ENCODE data around the gene CCNE1. TPM values are rescaled to one million over a fixed set of nuclear protein-coding genes. Genes with fewer than 3 reads are reported as not detected.
A peak's percentile ranks its signal among the peaks of the same experiment; 100 is the strongest.

Gene CCNE1
- total RNA-seq, 1 experiment from 2014 or later = 3.0 TPM

DNA sequence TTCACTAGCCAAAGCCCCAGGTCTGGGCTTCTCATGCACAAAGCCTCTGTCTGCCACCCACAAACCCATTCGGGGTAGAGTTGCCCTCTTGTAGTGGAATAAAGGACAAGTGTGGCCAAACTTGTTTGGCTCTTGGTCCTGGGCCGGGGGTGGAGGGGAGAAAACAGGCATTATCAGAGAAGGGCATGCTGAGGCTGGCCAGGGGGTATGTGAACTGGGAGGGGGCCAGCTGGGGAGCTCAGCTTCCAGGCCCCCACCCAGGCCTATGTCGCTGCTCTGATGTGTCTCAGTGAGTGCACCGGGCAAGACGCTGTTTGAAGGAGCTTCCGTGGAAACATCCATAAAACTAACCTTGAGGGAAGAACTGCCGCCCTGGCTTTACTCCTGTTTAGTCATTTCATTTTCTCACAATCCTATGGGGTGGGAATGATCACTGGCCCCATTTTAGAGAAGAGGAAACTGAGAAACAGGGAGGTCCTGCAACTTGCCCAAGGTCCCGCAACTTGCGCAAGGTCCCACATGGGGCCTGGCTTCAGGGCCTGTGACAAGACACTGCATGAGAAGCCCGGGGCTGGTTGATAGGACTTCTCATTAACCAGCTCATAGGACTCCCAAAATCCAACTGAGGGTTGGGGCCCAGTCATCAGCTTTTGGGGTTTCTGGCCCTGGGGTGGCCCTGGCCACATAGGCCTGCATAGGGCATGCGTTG lies 30.8 kb downstream of the CCNE1 start:
- peaks cover under 1% of the 10 kb centered on the region for H3K27me3 Mint-ChIP-seq (ENCODE audit: insufficient read depth, unreplicated experiment)
- intact Hi-C loops (cut with micrococcal nuclease) = no loop called here
- CTCF ChIA-PET = interaction anchor here (0.5 to 3.3 kb wide), 3 partner anchors 29 to 82 kb away, joined by 3 to 17 read pairs (median 3); no protein-coding TSS in a partner anchor
- TF ChIP-seq, protein P1, sequence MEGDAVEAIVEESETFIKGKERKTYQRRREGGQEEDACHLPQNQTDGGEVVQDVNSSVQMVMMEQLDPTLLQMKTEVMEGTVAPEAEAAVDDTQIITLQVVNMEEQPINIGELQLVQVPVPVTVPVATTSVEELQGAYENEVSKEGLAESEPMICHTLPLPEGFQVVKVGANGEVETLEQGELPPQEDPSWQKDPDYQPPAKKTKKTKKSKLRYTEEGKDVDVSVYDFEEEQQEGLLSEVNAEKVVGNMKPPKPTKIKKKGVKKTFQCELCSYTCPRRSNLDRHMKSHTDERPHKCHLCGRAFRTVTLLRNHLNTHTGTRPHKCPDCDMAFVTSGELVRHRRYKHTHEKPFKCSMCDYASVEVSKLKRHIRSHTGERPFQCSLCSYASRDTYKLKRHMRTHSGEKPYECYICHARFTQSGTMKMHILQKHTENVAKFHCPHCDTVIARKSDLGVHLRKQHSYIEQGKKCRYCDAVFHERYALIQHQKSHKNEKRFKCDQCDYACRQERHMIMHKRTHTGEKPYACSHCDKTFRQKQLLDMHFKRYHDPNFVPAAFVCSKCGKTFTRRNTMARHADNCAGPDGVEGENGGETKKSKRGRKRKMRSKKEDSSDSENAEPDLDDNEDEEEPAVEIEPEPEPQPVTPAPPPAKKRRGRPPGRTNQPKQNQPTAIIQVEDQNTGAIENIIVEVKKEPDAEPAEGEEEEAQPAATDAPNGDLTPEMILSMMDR (IDR thresholded peaks at IDR 0.05; ENCODE audit: unreplicated experiment) = no peak
- H3K9me3 Mint-ChIP-seq (ENCODE audit: unreplicated experiment) = no peaks in the 10 kb centered on the region
- peaks cover 9% of the 10 kb centered on the region for H3K4me1 Mint-ChIP-seq (ENCODE audit: insufficient read depth, unreplicated experiment)
- H3K36me3 Mint-ChIP-seq (ENCODE audit: insufficient read depth, unreplicated experiment) = no peaks in the 10 kb centered on the region
- no TSS peak for BruUV-seq (replicated peaks)
- H3K27ac Mint-ChIP-seq (ENCODE audit: low read depth, unreplicated experiment) = no peak overlapping the region
- POLR2A ChIA-PET = no interaction called here
- no peak for DNase-seq (ENCODE audit: unreplicated experiment)
- H3K4me3 Mint-ChIP-seq (ENCODE audit: unreplicated experiment) = no peak overlapping the region

DNA sequence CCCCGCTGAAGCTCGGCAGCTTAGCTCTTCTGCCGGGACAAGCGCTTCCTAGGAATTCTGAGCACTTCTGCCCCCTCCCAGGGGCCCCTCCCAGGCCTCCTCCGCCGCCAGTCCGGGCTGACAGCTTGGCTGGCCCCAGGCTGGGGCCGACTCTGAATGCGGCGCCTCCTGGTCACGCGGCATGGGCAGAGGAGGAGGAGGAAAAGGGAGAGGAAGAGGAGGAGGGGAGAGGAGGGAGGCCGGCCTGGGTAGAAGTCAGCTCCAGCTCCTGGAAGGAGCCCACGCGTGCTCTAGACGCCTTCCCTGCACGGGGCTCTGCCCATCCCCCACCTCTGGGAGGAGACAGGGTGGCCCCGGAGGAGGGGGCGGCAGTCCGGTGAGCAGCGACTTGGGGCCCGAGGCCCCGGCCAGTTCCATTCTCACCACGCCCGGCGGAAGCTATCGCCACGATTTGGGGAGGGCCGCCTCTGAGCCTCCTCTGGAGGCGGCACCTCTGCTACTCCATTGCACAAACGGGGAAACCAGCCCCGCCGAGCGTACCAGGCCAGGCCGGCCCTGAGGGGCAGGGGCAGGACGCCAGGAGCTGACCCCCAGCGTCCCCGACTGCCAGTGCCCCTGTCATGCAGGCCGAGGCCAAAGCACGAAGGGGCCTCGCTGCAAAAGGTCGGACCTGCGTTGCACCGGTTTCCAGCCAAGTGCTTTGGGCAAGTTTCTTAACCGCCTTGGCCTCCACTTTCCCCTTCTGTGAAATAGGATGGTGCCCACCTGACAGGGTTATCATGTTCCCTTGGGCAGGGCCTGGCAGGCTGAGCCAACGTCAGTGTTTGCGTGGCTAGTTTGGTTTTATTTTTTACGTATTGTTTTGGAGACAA lies 31.6 kb downstream of the CCNE1 start:
- ChIA-PET CTCF (interaction anchor here (0.5 to 3.3 kb wide), 3 partner anchors 29 to 83 kb away, joined by 3 to 17 read pairs (median 3); no protein-coding TSS in a partner anchor), POLR2A (interaction anchor here (1.2 kb wide), 1 partner anchor 237 kb away, joined by 3 read pairs; the partner anchor contains the start of gene POP4)
- H3K9me3 Mint-ChIP-seq (ENCODE audit: unreplicated experiment) = no peaks in the 10 kb centered on the region
- peak overlapping the region; percentile 94 for H3K4me3 Mint-ChIP-seq (ENCODE audit: unreplicated experiment)
- peaks cover 9% of the 10 kb centered on the region for H3K4me1 Mint-ChIP-seq (ENCODE audit: insufficient read depth, unreplicated experiment)
- DNase-seq (ENCODE audit: unreplicated experiment) = no peak
- intact Hi-C loops (cut with micrococcal nuclease) = loop anchor here (1.0 kb wide), 1 partner anchor 32 kb away; the partner anchor contains the start of gene CCNE1
- peaks cover 9% of the 10 kb centered on the region for H3K27me3 Mint-ChIP-seq (ENCODE audit: insufficient read depth, unreplicated experiment)
- no peaks in the 10 kb centered on the region for H3K36me3 Mint-ChIP-seq (ENCODE audit: insufficient read depth, unreplicated experiment)
- TF ChIP-seq, protein P1 (IDR thresholded peaks at IDR 0.05; ENCODE audit: unreplicated experiment) = no peak
- H3K27ac Mint-ChIP-seq (ENCODE audit: low read depth, unreplicated experiment) = no peak overlapping the region
- no TSS peak for BruUV-seq (replicated peaks)

DNA sequence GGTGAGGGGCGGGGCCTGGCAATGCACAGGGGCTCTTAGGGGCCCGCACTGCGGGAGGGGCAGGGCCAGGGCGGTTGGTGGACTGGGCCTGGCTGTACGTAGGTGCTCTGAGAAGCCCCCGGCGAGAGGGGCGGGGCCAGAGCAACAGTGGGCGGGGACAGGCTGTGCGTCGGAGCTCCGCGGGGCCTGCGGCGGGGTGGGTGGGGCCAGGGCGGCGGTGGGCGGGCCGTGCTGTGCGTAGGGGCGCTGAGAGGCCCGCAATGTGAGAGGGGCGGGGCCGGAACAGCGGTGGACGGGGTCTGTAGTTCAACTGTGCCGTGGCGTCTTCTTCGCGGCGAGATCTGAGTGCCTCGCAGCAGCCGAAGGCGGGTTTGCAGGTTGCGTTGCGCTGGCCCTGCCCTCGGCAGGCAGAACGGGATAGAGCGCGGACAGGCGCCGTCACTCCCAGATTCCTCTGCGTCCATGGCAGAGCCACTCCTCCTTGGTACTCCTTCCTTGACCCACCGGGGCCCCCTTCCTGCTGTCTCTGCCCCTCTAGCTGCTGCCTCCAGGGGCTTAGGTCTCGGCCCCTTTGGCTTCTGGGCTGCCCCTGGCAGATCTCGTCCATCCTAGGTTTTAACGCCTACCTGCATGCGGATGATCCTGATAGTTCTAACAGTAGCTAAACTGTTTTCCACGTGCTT lies 33.2 kb downstream of the CCNE1 start:
- Mint-ChIP-seq H3K4me1 (ENCODE audit: insufficient read depth, unreplicated experiment) (peaks cover 9% of the 10 kb centered on the region), H3K27me3 (ENCODE audit: insufficient read depth, unreplicated experiment) (peaks cover 20% of the 10 kb centered on the region), H3K9me3 (ENCODE audit: unreplicated experiment) (no peaks in the 10 kb centered on the region), H3K36me3 (ENCODE audit: insufficient read depth, unreplicated experiment) (no peaks in the 10 kb centered on the region), H3K27ac (ENCODE audit: low read depth, unreplicated experiment) (peak overlapping the region; percentile 94), H3K4me3 (ENCODE audit: unreplicated experiment) (peak overlapping the region; percentile 94)
- BruUV-seq (replicated peaks) = no TSS peak
- peak; percentile 93 for DNase-seq (ENCODE audit: unreplicated experiment)
- ChIA-PET POLR2A (interaction anchor here (0.6 to 2.0 kb wide), 11 partner anchors 12 to 239 kb away, joined by 3 to 9 read pairs (median 3); partner anchors contain the start of genes POP4 and URI1), CTCF (interaction anchor here (0.5 to 3.3 kb wide), 6 partner anchors 13 to 240 kb away, joined by 3 to 17 read pairs (median 4); no protein-coding TSS in a partner anchor)
- TF ChIP-seq, protein P1 (IDR thresholded peaks at IDR 0.05; ENCODE audit: unreplicated experiment) = no peak
- intact Hi-C loops (cut with micrococcal nuclease) = loop anchor here (1.0 kb wide), 2 partner anchors 34 to 85 kb away; partner anchors contain the start of gene CCNE1
